Posterior vena cava (tissue), 2 donors: ENCODE measurements around the gene IL19. TPM values are rescaled to one million over a fixed set of nuclear protein-coding genes. Genes with fewer than 3 reads are reported as not detected.
"Not testable (repeated sequence)": the region's sequence is repeated elsewhere in the genome, so short reads cannot be mapped to it uniquely, and the experiment has no call there.

Experiments used
- DNase-seq: peaks from one replicate; pipeline ENCODE4 v3.0.0-alpha.2; 2020; ENCODE audit warnings: low spot score
- intact Hi-C, 2 donors: fragments of 100-400 bp; cut with DNase I; formaldehyde crosslinking; loops; one replicate each; pipeline versions ENCODE4 v1.14.1 to v1.14.2; 2022 to 2023
- total RNA-seq, 2 donors: library from RNA; stranded (reverse); fragmentation: NEBNext Ultra II Directional; extraction: Animal tissue kit (Norgen Biotek cat#: 25700); gene quantifications; one replicate each; pipeline ENCODE4 v1.2.1, GENCODE V29; 2021
- donor health status: DM: yes; HTN: yes; CAD: no.
- donor health status: DM: yes; HTN: yes; CAD: no.

Gene IL19
- total RNA-seq, 2 donors from 2014 or later = not detected

GRCh38 chr1:206768472-206769303 is 1.9 kb upstream of the IL19 start:
- no peak for DNase-seq
- intact Hi-C loops = no loop called here

- DNase-seq = no peak
- intact Hi-C loops = no loop called here
Observed at GRCh38 chr1:206769304-206769731, 1.3 kb upstream of the IL19 start.

GRCh38 chr1:206771338-206771692 is 742 bp downstream of the IL19 start:
- DNase-seq = no peak
- intact Hi-C loops = no loop called here

GRCh38 chr1:206772243-206772937 is 1.8 kb downstream of the IL19 start, which contains the start of gene IL10:
IL10 (minus strand) TSS chr1:206772494; CDS start chr1:206772435, 59 bp downstream.
- intact Hi-C loops = no loop called here
- DNase-seq = no peak

GRCh38 chr1:206774093-206774492 is 3.5 kb downstream of the IL19 start:
- no peak for DNase-seq
- intact Hi-C loops = no loop called here

- DNase-seq = no peak
- intact Hi-C loops = no loop called here
Observed at GRCh38 chr1:206776229-206776628, 5.7 kb downstream of the IL19 start.

GRCh38 chr1:206778031-206778430 is 7.5 kb downstream of the IL19 start:
- intact Hi-C loops = no loop called here

GRCh38 chr1:206778911-206779310 is 8.3 kb downstream of the IL19 start:
- intact Hi-C loops = not testable (repeated sequence)

More at GRCh38 chr1:206778031-206778430, 7.5 kb downstream of the IL19 start:
- no peak for DNase-seq

GRCh38 chr1:206779638-206780037 is 9.1 kb downstream of the IL19 start:
- DNase-seq = no peak
- intact Hi-C loops = no loop called here

More at GRCh38 chr1:206778911-206779310, 8.3 kb downstream of the IL19 start:
- DNase-seq = not testable (repeated sequence)

- no peak for DNase-seq
- intact Hi-C loops = no loop called here
Observed at GRCh38 chr1:206782448-206782847, 11.9 kb downstream of the IL19 start.

- intact Hi-C loops = no loop called here
- no peak for DNase-seq
Observed at GRCh38 chr1:206783506-206783905, 12.9 kb downstream of the IL19 start.

GRCh38 chr1:206784471-206784903 is 13.9 kb downstream of the IL19 start:
- intact Hi-C loops = no loop called here
- no peak for DNase-seq

GRCh38 chr1:206785182-206785765 is 14.7 kb downstream of the IL19 start:
- intact Hi-C loops = no loop called here

GRCh38 chr1:206786212-206786886 is 15.8 kb downstream of the IL19 start:
- intact Hi-C loops = no loop called here
- DNase-seq = no peak

More at GRCh38 chr1:206785182-206785765, 14.7 kb downstream of the IL19 start:
- DNase-seq = no peak

- no peak for DNase-seq
Observed at GRCh38 chr1:206787891-206788290, 17.3 kb downstream of the IL19 start.

GRCh38 chr1:206788487-206789050 is 18.0 kb downstream of the IL19 start:
- intact Hi-C loops = no loop called here
- DNase-seq = no peak

More at GRCh38 chr1:206787891-206788290, 17.3 kb downstream of the IL19 start:
- intact Hi-C loops = no loop called here

- no peak for DNase-seq
- intact Hi-C loops = no loop called here
Observed at GRCh38 chr1:206790502-206791250, 20.1 kb downstream of the IL19 start.

GRCh38 chr1:206792939-206793607 is 22.5 kb downstream of the IL19 start:
- intact Hi-C loops = no loop called here
- DNase-seq = no peak
